HCT116 (cell line): ENCODE results near the gene ACOT4. TPM values are rescaled to one million over a fixed set of nuclear protein-coding genes. Genes with fewer than 3 reads are reported as not detected.

Source experiments
- ATAC-seq: fragments of 200-7000 bp; cut with Tn5 transposase; 2 replicates; pipeline ENCODE4 v1.9.1; 2020; ENCODE audit warnings: mild to moderate bottlenecking, moderate library complexity
- BruUV-seq: library from RNA; stranded (reverse); fragments of 400-500 nt; replicated peaks from 2 replicates; lab custom pipeline; 2021; lab: Mats Ljungman, UMichigan
- CTCF ChIA-PET: fragments of 300-600 bp; sonication (Branson Sonifier 250); formaldehyde crosslinking; loops from one replicate; lab custom pipeline; 2021; ENCODE audit warnings: antibody characterized with exemption; lab: Charles Lee
- POLR2A ChIA-PET: fragments of 300-600, 350-600 bp; sonication (Branson Sonifier 250); formaldehyde crosslinking; loops from one replicate; lab custom pipeline; 2021; ENCODE audit warnings: antibody characterized with exemption; lab: Charles Lee
- RAD21 ChIA-PET, 2 experiments: fragments of 300-600 bp; sonication (Branson Sonifier 250); formaldehyde crosslinking; loops; one replicate each; lab custom pipeline; 2023; ENCODE audit warnings: low total read pairs in 2 of 2; ENCODE audit not compliant: uncharacterized antibody in 2 of 2, unreplicated experiment in 2 of 2, low non-redundant PET in 1 of 2; lab: Charles Lee
- DNase-seq: peaks from one replicate; pipeline ENCODE4 v3.0.0-alpha.2; 2010; ENCODE audit warnings: low read depth, low spot score
- H2AFZ ChIP-seq: fragments of 200-600 bp; shearing (Covaris generic), sonication (generic); 2 replicates; pipeline ENCODE4 v1.6.1; 2017; ENCODE audit warnings: low read depth, mixed run types, mixed read lengths, antibody characterized with exemption, low read length; ENCODE audit not compliant: poor library complexity, severe bottlenecking
- H3K27ac ChIP-seq: 2 replicates; pipeline ENCODE4 v1.5.1; 2012; ENCODE audit warnings: low read depth, low read length
- H3K27me3 ChIP-seq: fragments of 200-600 bp; sonication (generic); 2 replicates; pipeline ENCODE4 v1.6.1; 2016; ENCODE audit warnings: mixed run types, low read length, mixed read lengths; ENCODE audit not compliant: insufficient read depth
- H3K36me3 ChIP-seq, 2 experiments: fragments of 200-500 bp in 1 of 2; fragments of 200-600 bp in 1 of 2; sonication (Bioruptor generic) in 1 of 2; sonication (generic) in 1 of 2; 2 replicates each; pipeline versions ENCODE4 v1.5.1 to v1.6.1; 2014 to 2016; ENCODE audit warnings: low read length in 2 of 2, inconsistent platforms in 1 of 2, mixed read lengths in 1 of 2, mixed run types in 1 of 2; ENCODE audit not compliant: insufficient read depth in 2 of 2, control insufficient read depth in 1 of 2
- H3K4me1 ChIP-seq, 2 experiments: fragments of 200-600 bp in 1 of 2; sonication (generic) in 1 of 2; 2 replicates each; pipeline versions ENCODE4 v1.5.1 to v1.6.1; 2012 to 2017; ENCODE audit warnings: low read length in 2 of 2, inconsistent platforms in 1 of 2, mild to moderate bottlenecking in 1 of 2, mixed read lengths in 1 of 2, mixed run types in 1 of 2, moderate library complexity in 1 of 2; ENCODE audit not compliant: insufficient read depth in 2 of 2, control insufficient read depth in 1 of 2
- H3K4me2 ChIP-seq: fragments of 200-600 bp; sonication (generic); 2 replicates; pipeline ENCODE4 v1.6.1; 2017; ENCODE audit warnings: mixed run types, low read length, mixed read lengths
- H3K4me3 ChIP-seq, 2 experiments: fragments of 200-600 bp in 1 of 2; sonication (generic) in 1 of 2; replicated peaks in 1 of 2; 2 replicates each; pipeline ENCODE4 v1.5.1; 2011 to 2016; ENCODE audit warnings: low read length in 2 of 2, control low read depth in 1 of 2, low read depth in 1 of 2, mild to moderate bottlenecking in 1 of 2, mixed read lengths in 1 of 2, mixed run types in 1 of 2
- H3K79me2 ChIP-seq: fragments of 200-600 bp; sonication (generic); 2 replicates; pipeline ENCODE4 v1.6.1; 2017; ENCODE audit warnings: mild to moderate bottlenecking, mixed run types, low read length, moderate library complexity, mixed read lengths; ENCODE audit not compliant: insufficient read depth
- H3K9ac ChIP-seq: fragments of 200-600 bp; sonication (generic); 2 replicates; pipeline ENCODE4 v1.6.1; 2016; ENCODE audit warnings: low read length, mixed read lengths
- H3K9me2 ChIP-seq: fragments of 200-600 bp; sonication (generic), shearing (Covaris generic); 2 replicates; pipeline ENCODE4 v1.6.1; 2017; ENCODE audit warnings: mixed run types, mild to moderate bottlenecking, moderate library complexity; ENCODE audit not compliant: insufficient read depth
- H3K9me3 ChIP-seq, 2 experiments: fragments of 200-500 bp in 1 of 2; fragments of 200-600 bp in 1 of 2; sonication (Bioruptor generic) in 1 of 2; sonication (generic) in 1 of 2; 2 replicates each; pipeline ENCODE4 v1.6.1; 2014 to 2017; ENCODE audit warnings: low read length in 2 of 2, mixed read lengths in 2 of 2, inconsistent platforms in 1 of 2, low read depth in 1 of 2, mild to moderate bottlenecking in 1 of 2, mixed run types in 1 of 2, moderate library complexity in 1 of 2; ENCODE audit not compliant: control insufficient read depth in 1 of 2, insufficient read depth in 1 of 2
- H4K20me1 ChIP-seq: fragments of 200-600 bp; sonication (generic), shearing (Covaris generic); 2 replicates; pipeline ENCODE4 v1.6.1; 2017; ENCODE audit warnings: mixed run types, mild to moderate bottlenecking, moderate library complexity; ENCODE audit not compliant: insufficient read depth
- ATF3 ChIP-seq: IDR thresholded peaks from 2 replicates; pipeline ENCODE4 v1.6.1; 2012
- CBX3 ChIP-seq: IDR thresholded peaks from 2 replicates; pipeline ENCODE4 v1.6.1; 2012; ENCODE audit warnings: low read depth
- CTCF ChIP-seq, 3 experiments: fragments of 200-600 bp in 1 of 3; sonication (generic) in 1 of 3; IDR thresholded peaks in 2 of 3; conservative IDR thresholded peaks in 1 of 3; 2 replicates each; pipeline ENCODE4 v1.5.1; 2012 to 2017; ENCODE audit warnings: low read depth in 2 of 3, low read length in 2 of 3, antibody characterized with exemption in 1 of 3, borderline replicate concordance in 1 of 3, control low read depth in 1 of 3, mild to moderate bottlenecking in 1 of 3, mixed read lengths in 1 of 3, mixed run types in 1 of 3, moderate library complexity in 1 of 3; ENCODE audit not compliant: insufficient read depth in 1 of 3
- EGR1 ChIP-seq: IDR thresholded peaks from 2 replicates; pipeline ENCODE4 v1.6.1; 2012; ENCODE audit warnings: low read depth
- ELF1 ChIP-seq: IDR thresholded peaks from 2 replicates; pipeline ENCODE4 v1.6.1; 2012; ENCODE audit warnings: low read depth, borderline replicate concordance
- FOSL1 ChIP-seq: IDR thresholded peaks from 2 replicates; pipeline ENCODE4 v1.6.1; 2012; ENCODE audit warnings: low read depth
- JUND ChIP-seq: IDR thresholded peaks from 2 replicates; pipeline ENCODE4 v1.6.1; 2012
- MAX ChIP-seq: IDR thresholded peaks from 2 replicates; pipeline ENCODE4 v1.6.1; 2012
- POLR2A ChIP-seq: IDR thresholded peaks from 2 replicates; pipeline ENCODE4 v1.7.0; 2011; ENCODE audit warnings: borderline replicate concordance; ENCODE audit not compliant: insufficient read depth, insufficient read length; ENCODE audit errors: extremely low read depth
- RAD21 ChIP-seq: IDR thresholded peaks from 2 replicates; pipeline ENCODE4 v1.6.1; 2012; ENCODE audit warnings: low read depth, mild to moderate bottlenecking
- SIN3A ChIP-seq: IDR thresholded peaks from 2 replicates; pipeline ENCODE4 v1.6.1; 2012; ENCODE audit warnings: low read depth
- SRF ChIP-seq: IDR thresholded peaks from 2 replicates; pipeline ENCODE4 v1.6.1; 2012; ENCODE audit warnings: low read depth
- TCF7L2 ChIP-seq: IDR thresholded peaks from 2 replicates; pipeline ENCODE4 v1.7.0; 2011; ENCODE audit warnings: borderline replicate concordance, inconsistent platforms; ENCODE audit not compliant: insufficient read depth, insufficient read length; ENCODE audit errors: extremely low read depth
- ZFX ChIP-seq: fragments of 450-650 bp; IDR thresholded peaks from 2 replicates; pipeline ENCODE4 v1.6.1; 2017
- intact Hi-C: fragments of 100-400 bp; cut with micrococcal nuclease; formaldehyde crosslinking; loops from 2 replicates; pipeline ENCODE4 v1.10.0; 2022
- total RNA-seq: library from RNA; stranded (reverse); gene quantifications from one replicate; pipeline ENCODE4 v1.2.1, GENCODE V29; 2021; ENCODE audit not compliant: unreplicated experiment
- TF ChIP-seq, protein P1 (sequence below): IDR thresholded peaks from 2 replicates; pipeline ENCODE4 v1.6.1; 2012; ENCODE audit warnings: low read depth

Gene ACOT4
- total RNA-seq, 1 experiment from 2014 or later = not detected

DNA sequence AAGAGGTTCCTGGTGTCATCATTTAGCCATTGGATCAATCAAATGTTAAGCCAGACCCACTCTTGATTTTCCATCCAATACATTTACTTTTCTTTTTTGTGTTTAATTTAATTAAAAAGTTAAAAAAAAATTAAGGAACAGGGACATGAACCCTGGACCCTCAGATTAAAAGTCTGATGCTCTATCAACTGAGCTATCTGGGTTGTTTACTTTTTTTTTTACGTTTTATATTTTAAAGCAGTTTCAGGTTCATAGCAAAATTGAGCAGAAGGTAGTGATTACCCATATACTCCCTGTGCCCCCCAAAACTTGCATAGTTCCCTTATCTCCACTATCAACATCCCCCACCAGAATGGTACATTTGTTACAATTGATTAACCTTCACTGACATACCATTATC lies 3.0 kb upstream of the ACOT4 start:
- no peak overlapping the region for H3K27ac ChIP-seq
- TF ChIP-seq ZFX = no peak
- no peak for TF ChIP-seq SIN3A
- no peak for TF ChIP-seq POLR2A
- TF ChIP-seq SRF = no peak
- no peak for TF ChIP-seq JUND
- TF ChIP-seq CBX3 = no peak
- TF ChIP-seq ATF3 = no peak
- TF ChIP-seq ELF1 = no peak
- no peak for TF ChIP-seq MAX
- TF ChIP-seq, protein P1, sequence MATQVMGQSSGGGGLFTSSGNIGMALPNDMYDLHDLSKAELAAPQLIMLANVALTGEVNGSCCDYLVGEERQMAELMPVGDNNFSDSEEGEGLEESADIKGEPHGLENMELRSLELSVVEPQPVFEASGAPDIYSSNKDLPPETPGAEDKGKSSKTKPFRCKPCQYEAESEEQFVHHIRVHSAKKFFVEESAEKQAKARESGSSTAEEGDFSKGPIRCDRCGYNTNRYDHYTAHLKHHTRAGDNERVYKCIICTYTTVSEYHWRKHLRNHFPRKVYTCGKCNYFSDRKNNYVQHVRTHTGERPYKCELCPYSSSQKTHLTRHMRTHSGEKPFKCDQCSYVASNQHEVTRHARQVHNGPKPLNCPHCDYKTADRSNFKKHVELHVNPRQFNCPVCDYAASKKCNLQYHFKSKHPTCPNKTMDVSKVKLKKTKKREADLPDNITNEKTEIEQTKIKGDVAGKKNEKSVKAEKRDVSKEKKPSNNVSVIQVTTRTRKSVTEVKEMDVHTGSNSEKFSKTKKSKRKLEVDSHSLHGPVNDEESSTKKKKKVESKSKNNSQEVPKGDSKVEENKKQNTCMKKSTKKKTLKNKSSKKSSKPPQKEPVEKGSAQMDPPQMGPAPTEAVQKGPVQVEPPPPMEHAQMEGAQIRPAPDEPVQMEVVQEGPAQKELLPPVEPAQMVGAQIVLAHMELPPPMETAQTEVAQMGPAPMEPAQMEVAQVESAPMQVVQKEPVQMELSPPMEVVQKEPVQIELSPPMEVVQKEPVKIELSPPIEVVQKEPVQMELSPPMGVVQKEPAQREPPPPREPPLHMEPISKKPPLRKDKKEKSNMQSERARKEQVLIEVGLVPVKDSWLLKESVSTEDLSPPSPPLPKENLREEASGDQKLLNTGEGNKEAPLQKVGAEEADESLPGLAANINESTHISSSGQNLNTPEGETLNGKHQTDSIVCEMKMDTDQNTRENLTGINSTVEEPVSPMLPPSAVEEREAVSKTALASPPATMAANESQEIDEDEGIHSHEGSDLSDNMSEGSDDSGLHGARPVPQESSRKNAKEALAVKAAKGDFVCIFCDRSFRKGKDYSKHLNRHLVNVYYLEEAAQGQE = no peak
- no peak for TF ChIP-seq CTCF (IDR thresholded peaks at IDR 0.05 in 2 of 3, conservative IDR thresholded peaks at IDR 0.05 in 1 of 3; ENCODE audit: borderline replicate concordance in 1 of 3, insufficient read depth in 1 of 3, low read depth in 2 of 3, low read length in 2 of 3)
- no peak for TF ChIP-seq EGR1
- TF ChIP-seq TCF7L2 = no peak
- no peak for TF ChIP-seq RAD21
- TF ChIP-seq FOSL1 = no peak
- TF ChIP-seq, all 23 proteins: peak for 0
- H3K4me1 ChIP-seq = no peaks in the 10 kb centered on the region
- no peak overlapping the region for H3K4me2 ChIP-seq
- DNase-seq (no peak), ATAC-seq (no peak)
- no peak overlapping the region for H3K4me3 ChIP-seq
- ChIA-PET RAD21 (no interaction called here), POLR2A (no interaction called here), CTCF (interaction anchor here (0.9 kb wide), 1 partner anchor 117 kb away, joined by 3 read pairs; no protein-coding TSS in a partner anchor)
- no peaks in the 10 kb centered on the region for H3K79me2 ChIP-seq
- intact Hi-C loops = no loop called here
- H3K36me3 ChIP-seq = no peaks in the 10 kb centered on the region
- H3K27me3 ChIP-seq = no peaks in the 10 kb centered on the region
- H2AFZ ChIP-seq = no peak overlapping the region
- no peaks in the 10 kb centered on the region for H4K20me1 ChIP-seq
- no peaks in the 10 kb centered on the region for H3K9me3 ChIP-seq
- BruUV-seq = no TSS peak
- H3K9me2 ChIP-seq = no peaks in the 10 kb centered on the region
- H3K9ac ChIP-seq = no peak overlapping the region
